ENCODE results near the gene WDR62. TPM values are rescaled to one million over a fixed set of nuclear protein-coding genes. Genes with fewer than 3 reads are reported as not detected.

The WDR62 gene
- total and polyA plus RNA-seq, 9 donors: 0.18 to 1.0 (median 0.51) TPM

DNA sequence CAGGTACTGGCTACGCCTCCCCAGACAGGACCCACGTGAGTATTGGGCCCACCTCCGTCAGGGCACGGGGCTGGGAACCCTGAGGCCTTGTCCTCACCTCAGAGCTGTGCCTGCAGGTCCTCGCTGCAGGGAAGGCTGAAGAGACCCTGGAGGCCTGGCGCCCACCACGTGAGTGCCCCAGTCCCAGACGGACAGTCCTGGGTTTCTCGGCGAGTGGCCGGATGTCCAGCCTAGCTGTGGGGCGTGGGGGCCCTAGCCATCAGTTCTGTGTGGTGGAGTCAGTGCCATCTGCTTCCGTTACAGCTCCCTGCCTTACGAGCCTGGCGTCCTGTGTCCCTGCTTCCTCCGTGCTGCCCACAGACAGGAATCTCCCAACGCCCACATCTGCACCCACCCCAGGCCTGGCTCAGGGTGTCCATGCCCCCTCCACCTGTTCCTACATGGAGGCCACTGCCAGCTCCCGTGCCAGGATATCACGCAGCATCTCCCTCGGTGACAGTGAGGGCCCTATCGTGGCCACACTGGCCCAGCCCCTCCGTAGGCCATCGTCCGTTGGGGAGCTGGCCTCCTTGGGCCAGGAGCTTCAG lies 48.4 kb downstream of the WDR62 start:
- intact Hi-C loops (cut with DNase I): no loop called here
- TF ChIP-seq POLR2A (IDR thresholded peaks at IDR 0.05) (no peak), EP300 (IDR thresholded peaks at IDR 0.05) (no peak)
- TF ChIP-seq, protein P1, sequence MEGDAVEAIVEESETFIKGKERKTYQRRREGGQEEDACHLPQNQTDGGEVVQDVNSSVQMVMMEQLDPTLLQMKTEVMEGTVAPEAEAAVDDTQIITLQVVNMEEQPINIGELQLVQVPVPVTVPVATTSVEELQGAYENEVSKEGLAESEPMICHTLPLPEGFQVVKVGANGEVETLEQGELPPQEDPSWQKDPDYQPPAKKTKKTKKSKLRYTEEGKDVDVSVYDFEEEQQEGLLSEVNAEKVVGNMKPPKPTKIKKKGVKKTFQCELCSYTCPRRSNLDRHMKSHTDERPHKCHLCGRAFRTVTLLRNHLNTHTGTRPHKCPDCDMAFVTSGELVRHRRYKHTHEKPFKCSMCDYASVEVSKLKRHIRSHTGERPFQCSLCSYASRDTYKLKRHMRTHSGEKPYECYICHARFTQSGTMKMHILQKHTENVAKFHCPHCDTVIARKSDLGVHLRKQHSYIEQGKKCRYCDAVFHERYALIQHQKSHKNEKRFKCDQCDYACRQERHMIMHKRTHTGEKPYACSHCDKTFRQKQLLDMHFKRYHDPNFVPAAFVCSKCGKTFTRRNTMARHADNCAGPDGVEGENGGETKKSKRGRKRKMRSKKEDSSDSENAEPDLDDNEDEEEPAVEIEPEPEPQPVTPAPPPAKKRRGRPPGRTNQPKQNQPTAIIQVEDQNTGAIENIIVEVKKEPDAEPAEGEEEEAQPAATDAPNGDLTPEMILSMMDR (IDR thresholded peaks at IDR 0.05): no peak
- H3K9me3 ChIP-seq: no peaks in the 10 kb centered on the region
- H3K27ac ChIP-seq: no peak overlapping the region
- H3K4me1 ChIP-seq (ENCODE audit: insufficient read depth): no peaks in the 10 kb centered on the region
- no peaks in the 10 kb centered on the region for H3K27me3 ChIP-seq
- 91 to 95% (median 93%) methylated on average over 22 to 24 of the region's 24 CpGs for WGBS, 3 donors
- no peaks in the 10 kb centered on the region for H3K36me3 ChIP-seq
- no peak overlapping the region for H3K4me3 ChIP-seq
- DNase-seq: no peak

DNA sequence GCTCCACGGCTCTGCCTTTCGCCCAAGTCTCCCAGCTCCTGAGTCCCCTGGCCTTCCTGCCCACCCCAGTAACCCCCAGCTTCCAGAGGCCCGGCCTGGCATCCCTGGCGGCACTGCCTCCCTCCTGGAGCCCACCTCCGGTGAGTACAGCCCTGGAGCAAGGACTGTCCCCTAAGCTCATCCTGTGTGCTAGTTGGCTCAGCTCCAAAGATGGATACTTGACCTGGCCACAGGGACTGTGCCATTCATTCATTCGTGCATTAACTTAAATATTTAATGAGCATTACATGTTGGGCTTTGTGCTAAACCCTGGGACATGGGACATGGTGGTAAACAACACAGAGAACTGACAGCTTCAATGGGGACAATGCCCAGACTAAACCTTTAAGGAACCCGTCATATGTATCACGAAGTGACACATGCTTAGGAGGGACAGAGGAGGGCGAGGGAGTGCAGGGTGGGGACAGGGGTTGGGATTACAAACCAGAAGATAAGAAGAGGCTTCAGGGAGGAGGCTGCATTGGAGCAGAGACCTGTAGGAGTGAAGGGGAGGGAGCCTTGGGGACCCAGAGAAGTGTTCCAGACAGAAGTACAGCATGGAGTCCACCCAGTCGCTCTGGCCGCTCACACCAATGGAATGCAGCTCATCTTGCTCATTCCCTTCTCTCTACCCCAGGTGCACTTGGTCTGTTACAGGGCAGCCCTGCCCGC lies 49.3 kb downstream of the WDR62 start:
- Histone ChIP-seq H3K4me3 (no peak overlapping the region), H3K27ac (no peak overlapping the region), H3K4me1 (ENCODE audit: insufficient read depth) (no peaks in the 10 kb centered on the region), H3K9me3 (no peaks in the 10 kb centered on the region), H3K27me3 (no peaks in the 10 kb centered on the region), H3K36me3 (no peaks in the 10 kb centered on the region)
- 89 to 91% (median 90%) methylated on average over 12 of the region's 12 CpGs for WGBS, 3 donors
- DNase-seq: no peak
- TF ChIP-seq POLR2A (IDR thresholded peaks at IDR 0.05) (no peak), EP300 (IDR thresholded peaks at IDR 0.05) (no peak)
- TF ChIP-seq, protein P1 (IDR thresholded peaks at IDR 0.05): no peak
- intact Hi-C loops (cut with DNase I): no loop called here

DNA sequence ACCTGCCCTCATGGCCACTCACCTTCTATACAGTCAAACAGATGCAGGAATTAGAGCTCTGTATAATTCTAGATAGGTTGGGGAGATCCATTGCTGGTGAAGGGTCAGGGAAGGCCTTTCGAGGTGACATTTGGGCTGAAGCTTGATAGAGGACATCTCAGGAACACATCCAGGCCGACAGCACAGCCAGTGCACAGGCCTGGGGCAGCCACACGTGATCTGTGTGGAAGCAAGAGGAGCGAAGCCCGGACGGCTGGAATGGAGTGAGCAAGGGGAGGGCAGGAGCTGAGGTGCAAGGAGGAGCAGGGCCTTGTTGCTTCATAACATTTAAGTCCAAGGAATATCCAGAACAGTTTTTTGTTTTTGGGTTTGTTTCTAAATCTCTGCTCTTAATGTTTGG lies 51.7 kb downstream of the WDR62 start:
- DNase-seq: no peak
- TF ChIP-seq, protein P1 (IDR thresholded peaks at IDR 0.05): no peak
- TF ChIP-seq POLR2A (IDR thresholded peaks at IDR 0.05) (no peak), EP300 (IDR thresholded peaks at IDR 0.05) (no peak)
- H3K4me3 ChIP-seq: no peak overlapping the region
- 85 to 90% (median 88%) methylated on average over 6 of the region's 6 CpGs for WGBS, 3 donors
- no peaks in the 10 kb centered on the region for H3K9me3 ChIP-seq
- intact Hi-C loops (cut with DNase I): no loop called here
- H3K4me1 ChIP-seq (ENCODE audit: insufficient read depth): no peaks in the 10 kb centered on the region
- no peaks in the 10 kb centered on the region for H3K27me3 ChIP-seq
- no peaks in the 10 kb centered on the region for H3K36me3 ChIP-seq
- no peak overlapping the region for H3K27ac ChIP-seq

DNA sequence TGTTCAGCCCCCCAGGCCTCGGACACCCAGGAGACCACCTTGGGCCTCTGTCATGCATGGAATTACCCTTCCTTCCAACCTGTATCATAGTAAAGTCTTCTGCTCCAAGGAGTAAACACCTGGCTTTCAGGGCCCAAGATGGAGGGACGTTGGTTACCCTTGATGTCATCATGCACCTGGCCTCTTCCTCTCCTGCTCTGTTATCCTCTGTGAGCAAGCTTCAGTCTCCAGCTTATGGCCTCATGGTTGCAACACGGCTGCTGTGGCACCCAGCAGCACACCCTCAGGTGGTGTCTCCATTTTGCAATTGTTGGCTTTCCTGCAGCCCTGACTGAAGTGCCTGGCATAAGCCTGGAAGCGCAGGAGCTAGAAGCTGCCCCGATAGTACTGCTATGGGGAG lies 52.3 kb downstream of the WDR62 start:
- Histone ChIP-seq H3K9me3 (no peaks in the 10 kb centered on the region), H3K27me3 (no peaks in the 10 kb centered on the region), H3K4me3 (no peak overlapping the region), H3K36me3 (no peaks in the 10 kb centered on the region), H3K27ac (no peak overlapping the region), H3K4me1 (ENCODE audit: insufficient read depth) (no peaks in the 10 kb centered on the region)
- intact Hi-C loops (cut with DNase I): no loop called here
- TF ChIP-seq EP300 (IDR thresholded peaks at IDR 0.05): no peak
- TF ChIP-seq, protein P1 (IDR thresholded peaks at IDR 0.05): no peak
- TF ChIP-seq POLR2A (IDR thresholded peaks at IDR 0.05): no peak
- no peak for DNase-seq
- WGBS, 3 donors: 93 to 96% (median 96%) methylated on average over 5 of the region's 5 CpGs

Measured in ovary (tissue), 9 donors.